Measurements from ENCODE around the gene SCAF1.

SCAF1 gene

GRCh38 chr19:49666120-49666444, 24.1 kb downstream of the SCAF1 start:
- WGBS (ENCODE audit: insufficient coverage), result 0% methylated on average over 7 of the region's 9 CpGs
- no peak for DNase-seq
- POLR2A ChIA-PET, result interaction anchor here (1.4 to 2.5 kb wide), 2 partner anchors 24 to 25 kb away, joined by 5 to 8 read pairs; partner anchors contain the start of genes RRAS and SCAF1
- Histone ChIP-seq H3K4me1 (ENCODE audit: control extremely low read depth in 1 of 4, control insufficient read depth in 4 of 4, insufficient read depth in 4 of 4, low read length in 3 of 4) (peaks cover 3 to 34% (median 30%) of the 10 kb centered on the region in 4 experiments), H3K27ac (ENCODE audit: insufficient read depth in 1 of 2, low read depth in 1 of 2, low read length in 2 of 2, poor library complexity in 1 of 2, severe bottlenecking in 2 of 2) (peak overlapping the region; percentile 61 to 89), H3K4me3 (ENCODE audit: control insufficient read depth in 1 of 7, extremely low read depth in 1 of 7, insufficient read depth in 4 of 7, low read depth in 2 of 7, low read length in 6 of 7) (peak overlapping the region; percentile 84 to 99 (median 96)), H3K9me3 (ENCODE audit: control extremely low read depth in 1 of 5, control insufficient read depth in 4 of 5, insufficient read depth in 2 of 5, low read depth in 1 of 5, low read length in 4 of 5) (no peaks in the 10 kb centered on the region), H3K36me3 (ENCODE audit: control insufficient read depth in 4 of 4, insufficient read depth in 4 of 4, low read length in 3 of 4) (peaks cover 8 to 35% (median 19%) of the 10 kb centered on the region in 4 experiments), H3K27me3 (replicated peaks in 2 of 5; ENCODE audit: control insufficient read depth in 4 of 5, insufficient read depth in 5 of 5, low read length in 4 of 5) (no peaks in the 10 kb centered on the region)
- CTCF ChIA-PET, result interaction anchor here (0.7 to 2.7 kb wide), 3 partner anchors 8 to 10 kb away, joined by 3 to 6 read pairs (median 3); no protein-coding TSS in a partner anchor

DNA sequence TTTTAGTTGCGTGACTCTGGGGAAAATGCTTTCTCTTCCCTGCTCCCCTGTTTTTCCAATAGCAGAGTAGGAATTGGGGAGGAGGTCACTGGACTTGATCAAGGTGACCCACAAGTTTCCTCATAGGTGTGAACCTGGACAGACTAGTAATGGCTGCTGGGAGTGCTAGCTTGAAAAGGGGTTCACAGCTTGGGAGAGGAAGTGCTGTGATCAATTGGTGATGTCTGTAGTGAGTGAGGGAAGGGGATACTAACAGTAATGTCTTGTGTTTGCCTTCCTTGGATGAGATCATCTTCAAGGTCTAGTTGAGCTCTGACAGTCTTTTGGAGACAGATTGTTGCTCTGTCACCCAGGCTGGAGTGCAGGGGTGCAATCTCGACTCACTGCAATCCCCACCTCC, 25.5 kb downstream of the SCAF1 start:
- H3K4me3 ChIP-seq (ENCODE audit: control insufficient read depth in 1 of 7, extremely low read depth in 1 of 7, insufficient read depth in 4 of 7, low read depth in 2 of 7, low read length in 6 of 7), result no peak overlapping the region
- no peaks in the 10 kb centered on the region for H3K27me3 ChIP-seq (replicated peaks in 2 of 5; ENCODE audit: control insufficient read depth in 4 of 5, insufficient read depth in 5 of 5, low read length in 4 of 5)
- 94% methylated on average over 2 of the region's 2 CpGs for WGBS (ENCODE audit: insufficient coverage)
- H3K9me3 ChIP-seq (ENCODE audit: control extremely low read depth in 1 of 5, control insufficient read depth in 4 of 5, insufficient read depth in 2 of 5, low read depth in 1 of 5, low read length in 4 of 5), result no peaks in the 10 kb centered on the region
- peak overlapping the region in 1 of 2 experiments; percentile 89 for H3K27ac ChIP-seq (ENCODE audit: insufficient read depth in 1 of 2, low read depth in 1 of 2, low read length in 2 of 2, poor library complexity in 1 of 2, severe bottlenecking in 2 of 2)
- CTCF ChIA-PET, result interaction anchor here (1.1 to 1.3 kb wide), 3 partner anchors 11 to 27 kb away, joined by 3 to 5 read pairs (median 3); partner anchors contain the start of gene RRAS
- peaks cover 2 to 23% (median 10%) of the 10 kb centered on the region in 4 experiments for H3K36me3 ChIP-seq (ENCODE audit: control insufficient read depth in 4 of 4, insufficient read depth in 4 of 4, low read length in 3 of 4)
- peaks cover 3 to 41% (median 35%) of the 10 kb centered on the region in 4 experiments for H3K4me1 ChIP-seq (ENCODE audit: control extremely low read depth in 1 of 4, control insufficient read depth in 4 of 4, insufficient read depth in 4 of 4, low read length in 3 of 4)
- POLR2A ChIA-PET, result interaction anchor here (0.8 kb wide), 1 partner anchor 27 kb away, joined by 3 read pairs; no protein-coding TSS in a partner anchor
- no peak for DNase-seq

DNA sequence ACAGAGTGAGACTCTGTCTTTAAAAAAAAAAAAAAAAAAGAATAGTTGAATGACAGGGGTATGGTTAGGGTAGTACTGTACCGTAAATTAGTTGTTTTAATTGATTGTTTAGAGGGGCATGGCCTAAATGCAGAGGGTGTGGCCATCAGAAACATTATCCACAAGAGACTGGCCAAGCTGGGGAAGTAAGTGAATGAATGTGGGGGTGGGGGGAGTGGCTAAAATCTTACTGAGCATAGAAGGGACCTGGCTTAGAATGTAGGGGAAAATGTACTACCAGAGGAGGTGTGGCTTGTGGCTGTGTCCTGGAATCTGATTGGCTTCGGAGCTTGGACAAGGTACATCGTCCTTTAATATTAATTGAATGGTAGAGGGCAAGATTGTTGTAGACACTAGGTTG, 27.5 kb downstream of the SCAF1 start:
- no peaks in the 10 kb centered on the region for H3K27me3 ChIP-seq (replicated peaks in 2 of 5; ENCODE audit: control insufficient read depth in 4 of 5, insufficient read depth in 5 of 5, low read length in 4 of 5)
- peaks cover 0 to 14% (median 5%) of the 10 kb centered on the region in 4 experiments for H3K36me3 ChIP-seq (ENCODE audit: control insufficient read depth in 4 of 4, insufficient read depth in 4 of 4, low read length in 3 of 4)
- H3K4me3 ChIP-seq (ENCODE audit: control insufficient read depth in 1 of 7, extremely low read depth in 1 of 7, insufficient read depth in 4 of 7, low read depth in 2 of 7, low read length in 6 of 7), result no peak overlapping the region
- H3K27ac ChIP-seq (ENCODE audit: insufficient read depth in 1 of 2, low read depth in 1 of 2, low read length in 2 of 2, poor library complexity in 1 of 2, severe bottlenecking in 2 of 2), result peak overlapping the region in 1 of 2 experiments; percentile 1
- no peak for DNase-seq
- peaks cover 3 to 30% (median 23%) of the 10 kb centered on the region in 4 experiments for H3K4me1 ChIP-seq (ENCODE audit: control extremely low read depth in 1 of 4, control insufficient read depth in 4 of 4, insufficient read depth in 4 of 4, low read length in 3 of 4)
- ChIA-PET POLR2A (no interaction called here), CTCF (interaction anchor here (1.1 to 2.6 kb wide), 2 partner anchors 22 to 26 kb away, joined by 3 to 6 read pairs; partner anchors contain the start of gene CPT1C)
- WGBS (ENCODE audit: insufficient coverage), result 100% methylated on average over 1 of the region's 3 CpGs
- no peaks in the 10 kb centered on the region for H3K9me3 ChIP-seq (ENCODE audit: control extremely low read depth in 1 of 5, control insufficient read depth in 4 of 5, insufficient read depth in 2 of 5, low read depth in 1 of 5, low read length in 4 of 5)

- peak overlapping the region in 2 of 7 experiments; percentile 28 to 48 for H3K4me3 ChIP-seq (ENCODE audit: control insufficient read depth in 1 of 7, extremely low read depth in 1 of 7, insufficient read depth in 4 of 7, low read depth in 2 of 7, low read length in 6 of 7)
- WGBS (ENCODE audit: insufficient coverage), result 53% methylated on average over 22 of the region's 28 CpGs
Measured at GRCh38 chr19:49672131-49672919, 30.3 kb downstream of the SCAF1 start.

DNA sequence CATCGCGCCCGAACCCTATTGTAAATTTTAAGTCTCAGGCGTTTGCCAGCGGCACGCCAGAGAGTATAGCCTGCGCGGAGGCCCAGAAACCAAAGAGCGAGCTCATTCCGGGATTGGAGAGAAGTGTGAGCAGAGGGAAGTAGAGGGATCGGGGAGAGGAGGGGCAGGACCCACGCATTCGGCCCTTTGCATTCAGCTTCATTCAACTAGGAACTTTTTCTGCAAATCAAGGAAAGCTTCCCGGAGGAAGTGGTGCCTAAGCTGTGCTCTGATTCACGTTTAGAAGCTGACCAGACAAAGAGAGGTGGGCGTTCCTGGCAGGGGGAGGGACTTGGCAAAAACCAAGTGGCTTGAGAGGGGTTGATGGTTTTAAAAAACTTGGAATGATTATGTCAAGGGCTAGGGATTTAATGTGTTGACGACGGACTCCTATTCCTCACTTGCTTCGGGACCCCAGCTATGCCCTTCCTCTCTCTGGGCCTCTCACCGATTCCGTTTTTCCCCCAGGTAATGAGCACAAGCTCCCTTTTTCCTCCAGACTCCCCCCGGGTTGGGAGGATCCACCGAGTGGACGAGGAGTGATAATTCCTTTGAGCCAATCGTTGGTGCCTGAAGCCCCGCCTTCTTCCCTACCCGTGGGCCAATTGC, 34.3 kb downstream of the SCAF1 start:
- 2% methylated on average over 24 of the region's 27 CpGs for WGBS (ENCODE audit: insufficient coverage)
- H3K4me1 ChIP-seq (ENCODE audit: control extremely low read depth in 1 of 4, control insufficient read depth in 4 of 4, insufficient read depth in 4 of 4, low read length in 3 of 4), result peaks cover 4 to 41% (median 38%) of the 10 kb centered on the region in 4 experiments

More at GRCh38 chr19:49672131-49672919, 30.3 kb downstream of the SCAF1 start:
- no peaks in the 10 kb centered on the region for H3K9me3 ChIP-seq (ENCODE audit: control extremely low read depth in 1 of 5, control insufficient read depth in 4 of 5, insufficient read depth in 2 of 5, low read depth in 1 of 5, low read length in 4 of 5)
- CTCF ChIA-PET, result interaction anchor here (0.7 to 3.2 kb wide), 20 partner anchors 11 to 175 kb away, joined by 3 to 15 read pairs (median 3); partner anchors contain the start of genes PRR12 and RRAS
- peak; percentile 59 to 77 (median 74) for DNase-seq
- H3K27ac ChIP-seq (ENCODE audit: insufficient read depth in 1 of 2, low read depth in 1 of 2, low read length in 2 of 2, poor library complexity in 1 of 2, severe bottlenecking in 2 of 2), result peak overlapping the region in 1 of 2 experiments; percentile 12
- H3K36me3 ChIP-seq (ENCODE audit: control insufficient read depth in 4 of 4, insufficient read depth in 4 of 4, low read length in 3 of 4), result peaks cover 0 to 14% (median 5%) of the 10 kb centered on the region in 4 experiments
- H3K4me1 ChIP-seq (ENCODE audit: control extremely low read depth in 1 of 4, control insufficient read depth in 4 of 4, insufficient read depth in 4 of 4, low read length in 3 of 4), result peaks cover 0 to 12% (median 10%) of the 10 kb centered on the region in 4 experiments
- H3K27me3 ChIP-seq (replicated peaks in 2 of 5; ENCODE audit: control insufficient read depth in 4 of 5, insufficient read depth in 5 of 5, low read length in 4 of 5), result no peaks in the 10 kb centered on the region
- POLR2A ChIA-PET, result no interaction called here

GRCh38 chr19:49676784-49677230, 34.8 kb downstream of the SCAF1 start:
- CTCF ChIA-PET, result interaction anchor here (0.9 to 2.4 kb wide), 10 partner anchors 10 to 240 kb away, joined by 3 to 9 read pairs (median 4); partner anchors contain the start of gene NOSIP
- Histone ChIP-seq H3K9me3 (ENCODE audit: control extremely low read depth in 1 of 5, control insufficient read depth in 4 of 5, insufficient read depth in 2 of 5, low read depth in 1 of 5, low read length in 4 of 5) (no peaks in the 10 kb centered on the region), H3K27me3 (replicated peaks in 2 of 5; ENCODE audit: control insufficient read depth in 4 of 5, insufficient read depth in 5 of 5, low read length in 4 of 5) (no peaks in the 10 kb centered on the region), H3K4me3 (ENCODE audit: control insufficient read depth in 1 of 7, extremely low read depth in 1 of 7, insufficient read depth in 4 of 7, low read depth in 2 of 7, low read length in 6 of 7) (peak overlapping the region; percentile 79 to 99 (median 93)), H3K4me1 (ENCODE audit: control extremely low read depth in 1 of 4, control insufficient read depth in 4 of 4, insufficient read depth in 4 of 4, low read length in 3 of 4) (peaks cover 4 to 39% (median 37%) of the 10 kb centered on the region in 4 experiments), H3K27ac (ENCODE audit: insufficient read depth in 1 of 2, low read depth in 1 of 2, low read length in 2 of 2, poor library complexity in 1 of 2, severe bottlenecking in 2 of 2) (peak overlapping the region; percentile 99), H3K36me3 (ENCODE audit: control insufficient read depth in 4 of 4, insufficient read depth in 4 of 4, low read length in 3 of 4) (peaks cover under 1 to 7% (median 4%) of the 10 kb centered on the region in 4 experiments)
- POLR2A ChIA-PET, result interaction anchor here (1.0 to 1.8 kb wide), 7 partner anchors 12 to 97 kb away, joined by 3 to 7 read pairs (median 5); partner anchors contain the start of genes ADM5, CPT1C, IRF3 and NOSIP
- WGBS (ENCODE audit: insufficient coverage), result 0% methylated on average over 21 of the region's 34 CpGs
- peak; percentile 100 for DNase-seq

More for the DNA sequence above, 34.3 kb downstream of the SCAF1 start:
- no peaks in the 10 kb centered on the region for H3K9me3 ChIP-seq (ENCODE audit: control extremely low read depth in 1 of 5, control insufficient read depth in 4 of 5, insufficient read depth in 2 of 5, low read depth in 1 of 5, low read length in 4 of 5)
- H3K4me3 ChIP-seq (ENCODE audit: control insufficient read depth in 1 of 7, extremely low read depth in 1 of 7, insufficient read depth in 4 of 7, low read depth in 2 of 7, low read length in 6 of 7), result peak overlapping the region; percentile 30 to 97 (median 82)
- peaks cover 0 to 5% (median 1%) of the 10 kb centered on the region in 4 experiments for H3K36me3 ChIP-seq (ENCODE audit: control insufficient read depth in 4 of 4, insufficient read depth in 4 of 4, low read length in 3 of 4)
- H3K27me3 ChIP-seq (replicated peaks in 2 of 5; ENCODE audit: control insufficient read depth in 4 of 5, insufficient read depth in 5 of 5, low read length in 4 of 5), result no peaks in the 10 kb centered on the region
- peak overlapping the region; percentile 99 for H3K27ac ChIP-seq (ENCODE audit: insufficient read depth in 1 of 2, low read depth in 1 of 2, low read length in 2 of 2, poor library complexity in 1 of 2, severe bottlenecking in 2 of 2)
- ChIA-PET POLR2A (interaction anchor here (1.0 to 1.8 kb wide), 7 partner anchors 11 to 96 kb away, joined by 3 to 7 read pairs (median 5); partner anchors contain the start of genes ADM5, CPT1C, IRF3 and NOSIP), CTCF (interaction anchor here (0.9 to 2.4 kb wide), 9 partner anchors 12 to 240 kb away, joined by 3 to 9 read pairs (median 4); partner anchors contain the start of gene NOSIP)
- DNase-seq, result peak; percentile 91 to 95 (median 92)
